ENCODE measurements around the gene ARHGAP24. TPM values are rescaled to one million over a fixed set of nuclear protein-coding genes. Genes with fewer than 3 reads are reported as not detected.

ARHGAP24 gene
- total and polyA plus RNA-seq, 4 donors: 1.8 to 15.2 (median 3.3) TPM

- WGBS: 39% methylated on average over 3 of the region's 3 CpGs
- no peak for DNase-seq (ENCODE audit: low spot score)
These were observed 494.2 kb downstream of the ARHGAP24 start for GRCh38 chr4:85968945-85969819.

GRCh38 chr4:85970535-85970934, 495.6 kb downstream of the ARHGAP24 start:
- 89% methylated on average over 2 of the region's 2 CpGs for WGBS
- DNase-seq (ENCODE audit: low spot score): no peak
- no peak overlapping the region for H3K4me3 ChIP-seq (ENCODE audit: low read depth in 1 of 3, low read length in 3 of 3)
- no peak overlapping the region for H3K27ac ChIP-seq (ENCODE audit: low read depth in 1 of 2, low read length in 2 of 2)
- peaks cover 0 to 1% (median 0%) of the 10 kb centered on the region in 4 donors for H3K4me1 ChIP-seq (ENCODE audit: control insufficient read depth in 4 of 4, insufficient read depth in 4 of 4, low read length in 3 of 4)
- H3K27me3 ChIP-seq (ENCODE audit: control insufficient read depth in 4 of 4, insufficient read depth in 4 of 4, low read length in 3 of 4): no peaks in the 10 kb centered on the region
- H3K9ac ChIP-seq (ENCODE audit: low read depth in 1 of 2, low read length in 2 of 2): no peak overlapping the region
- no peaks in the 10 kb centered on the region for H3K9me3 ChIP-seq (ENCODE audit: control insufficient read depth in 4 of 4, low read length in 3 of 4)
- H3K36me3 ChIP-seq (ENCODE audit: control insufficient read depth in 4 of 4, insufficient read depth in 3 of 4, low read depth in 1 of 4, low read length in 3 of 4): no peaks in the 10 kb centered on the region
- TF ChIP-seq MAX (IDR thresholded peaks at IDR 0.05) (no peak), CTCF (IDR thresholded peaks at IDR 0.05; ENCODE audit: low read depth, low read length, missing input control) (no peak), GABPA (IDR thresholded peaks at IDR 0.05 in 1 of 2, conservative IDR thresholded peaks at IDR 0.05 in 1 of 2) (no peak), TAF1 (conservative IDR thresholded peaks at IDR 0.05) (no peak), ZBTB33 (IDR thresholded peaks at IDR 0.05) (no peak)

More at GRCh38 chr4:85968945-85969819, 494.2 kb downstream of the ARHGAP24 start:
- TF ChIP-seq HNF4A (conservative IDR thresholded peaks at IDR 0.05): no peak
- no peak for TF ChIP-seq TAF1 (conservative IDR thresholded peaks at IDR 0.05)
- no peak for TF ChIP-seq EGR1 (IDR thresholded peaks at IDR 0.05; ENCODE audit: low read depth in 2 of 2)
- TF ChIP-seq CTCF (IDR thresholded peaks at IDR 0.05; ENCODE audit: low read depth, low read length, missing input control): peak; percentile 58
- TF ChIP-seq FOXA2 (IDR thresholded peaks at IDR 0.05): no peak
- no peak for TF ChIP-seq REST (IDR thresholded peaks at IDR 0.05)
- TF ChIP-seq GABPA (IDR thresholded peaks at IDR 0.05 in 1 of 2, conservative IDR thresholded peaks at IDR 0.05 in 1 of 2): no peak
- no peak for TF ChIP-seq YY1 (IDR thresholded peaks at IDR 0.05)
- TF ChIP-seq JUND (IDR thresholded peaks at IDR 0.05): no peak
- no peak for TF ChIP-seq RXRA (IDR thresholded peaks at IDR 0.05)
- no peak for TF ChIP-seq HNF4G (IDR thresholded peaks at IDR 0.05)
- peak; percentile 92 for TF ChIP-seq RAD21 (IDR thresholded peaks at IDR 0.05)
- Histone ChIP-seq H3K27ac (ENCODE audit: low read depth in 1 of 2, low read length in 2 of 2) (no peak overlapping the region), H3K4me1 (ENCODE audit: control insufficient read depth in 4 of 4, insufficient read depth in 4 of 4, low read length in 3 of 4) (peaks cover 0 to 1% (median 0%) of the 10 kb centered on the region in 4 donors), H3K9ac (ENCODE audit: low read depth in 1 of 2, low read length in 2 of 2) (no peak overlapping the region), H3K4me3 (ENCODE audit: low read depth in 1 of 3, low read length in 3 of 3) (no peak overlapping the region), H3K36me3 (ENCODE audit: control insufficient read depth in 4 of 4, insufficient read depth in 3 of 4, low read depth in 1 of 4, low read length in 3 of 4) (no peaks in the 10 kb centered on the region), H3K9me3 (ENCODE audit: control insufficient read depth in 4 of 4, low read length in 3 of 4) (no peaks in the 10 kb centered on the region), H3K27me3 (ENCODE audit: control insufficient read depth in 4 of 4, insufficient read depth in 4 of 4, low read length in 3 of 4) (no peaks in the 10 kb centered on the region)

All from liver (tissue), 9 donors.